Central memory CD8-positive, alpha-beta T cell (primary cell): ENCODE data around the gene KIF14.
A peak's percentile ranks its signal among the peaks of the same experiment; 100 is the strongest.
"Not testable (repeated sequence)": the region's sequence is repeated elsewhere in the genome, so short reads cannot be mapped to it uniquely, and the experiment has no call there.

Source experiments
- ATAC-seq: fragments of 150-1000 bp; cut with Tn5 transposase; replicated peaks from 2 replicates; pipeline ENCODE4 v1.10.0; 2022; ENCODE audit warnings: mild to moderate bottlenecking, moderate FRiP score, moderate number of reproducible peaks; ENCODE audit not compliant: poor library complexity, severe bottlenecking; ENCODE audit errors: extremely low read depth
- DNase-seq, 2 donors: peaks; one replicate each; pipeline ENCODE4 v3.0.0; 2021; ENCODE audit warnings: low spot score in 2 of 2
- H3K27ac Mint-ChIP-seq: one replicate; pipeline ENCODE4 v1.8.0; 2022; ENCODE audit warnings: low read depth, mild to moderate bottlenecking, moderate library complexity, mixed read lengths
- H3K27me3 Mint-ChIP-seq: one replicate; pipeline ENCODE4 v1.8.0; 2022; ENCODE audit warnings: mixed read lengths
- H3K36me3 Mint-ChIP-seq: one replicate; pipeline ENCODE4 v1.8.0; 2022; ENCODE audit warnings: mild to moderate bottlenecking, moderate library complexity, mixed read lengths; ENCODE audit not compliant: insufficient read depth
- H3K4me1 Mint-ChIP-seq: one replicate; pipeline ENCODE4 v1.8.0; 2022; ENCODE audit warnings: mixed read lengths
- H3K4me3 Mint-ChIP-seq: one replicate; pipeline ENCODE4 v1.8.0; 2022; ENCODE audit warnings: mild to moderate bottlenecking, moderate library complexity, mixed read lengths
- H3K9me3 Mint-ChIP-seq: one replicate; pipeline ENCODE4 v1.8.0; 2022; ENCODE audit warnings: mixed read lengths

Gene KIF14

DNA sequence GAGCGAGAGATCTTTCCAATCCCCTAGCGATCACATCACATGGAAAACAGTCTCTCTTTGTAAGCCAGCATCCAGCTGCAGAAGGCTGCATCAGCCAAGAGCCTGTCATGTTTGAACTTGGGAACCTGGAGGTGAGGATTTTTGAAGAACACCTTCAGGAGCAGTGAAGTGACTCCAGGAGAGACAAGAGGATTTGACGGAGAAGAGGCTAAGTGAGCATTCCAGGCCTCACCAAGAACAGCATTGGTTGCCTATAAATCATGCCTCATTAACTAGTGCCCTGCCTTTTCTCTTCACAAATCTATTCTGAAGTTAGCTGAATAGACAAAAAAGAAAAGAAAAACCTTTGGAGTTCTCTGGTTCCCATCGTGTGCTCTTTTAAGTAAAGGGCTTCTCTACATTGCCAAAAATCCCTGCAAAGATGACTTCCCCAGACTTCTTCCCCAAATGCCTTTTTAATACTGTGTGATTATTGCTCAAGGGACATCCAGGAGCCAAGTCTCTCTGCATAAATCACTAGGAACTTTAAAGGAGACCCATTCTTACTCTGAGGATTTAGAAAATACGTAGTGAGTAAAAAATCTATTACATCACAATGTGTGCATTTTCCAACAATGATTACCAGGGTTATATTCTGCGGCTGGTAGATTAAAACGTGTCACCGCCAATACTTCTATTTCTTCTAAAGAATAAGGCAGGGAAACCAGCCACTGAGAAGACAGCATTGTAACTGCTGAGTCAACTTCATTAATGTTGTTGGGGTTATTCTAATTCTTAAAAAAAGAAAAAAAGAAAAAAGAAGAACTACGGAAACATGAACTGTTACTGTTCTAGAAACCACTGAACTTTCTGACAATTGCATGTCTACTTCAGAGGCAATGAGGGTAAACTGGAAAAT is 95.2 kb downstream of the KIF14 start:
- ATAC-seq (no peak), DNase-seq (no peak)
- no peak overlapping the region for H3K4me3 Mint-ChIP-seq
- peaks cover 14% of the 10 kb centered on the region for H3K4me1 Mint-ChIP-seq
- H3K9me3 Mint-ChIP-seq: no peaks in the 10 kb centered on the region
- H3K27ac Mint-ChIP-seq: no peak overlapping the region
- H3K36me3 Mint-ChIP-seq: peaks cover 3% of the 10 kb centered on the region
- H3K27me3 Mint-ChIP-seq: no peaks in the 10 kb centered on the region

DNA sequence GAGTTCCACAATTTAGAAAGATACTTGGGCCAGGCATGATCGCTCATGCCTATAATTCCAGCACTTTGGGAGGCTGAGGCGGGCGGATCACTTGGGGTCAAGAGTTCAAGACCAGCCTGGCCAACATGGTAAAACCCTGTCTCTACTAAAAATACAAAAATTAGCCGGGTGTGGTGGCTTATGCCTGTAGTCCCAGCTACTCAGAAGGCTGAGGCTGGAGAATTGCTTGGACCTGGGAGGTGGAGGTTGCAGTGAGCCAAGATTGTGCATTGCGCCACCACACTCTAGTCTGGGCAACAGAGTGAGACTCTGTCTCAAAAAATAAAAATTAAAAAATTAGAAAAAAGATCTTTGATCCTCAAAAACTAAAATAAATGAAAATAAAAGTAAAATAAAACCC is 96.0 kb downstream of the KIF14 start:
- not testable (repeated sequence) for H3K4me3 Mint-ChIP-seq, H3K4me1 Mint-ChIP-seq

DNA sequence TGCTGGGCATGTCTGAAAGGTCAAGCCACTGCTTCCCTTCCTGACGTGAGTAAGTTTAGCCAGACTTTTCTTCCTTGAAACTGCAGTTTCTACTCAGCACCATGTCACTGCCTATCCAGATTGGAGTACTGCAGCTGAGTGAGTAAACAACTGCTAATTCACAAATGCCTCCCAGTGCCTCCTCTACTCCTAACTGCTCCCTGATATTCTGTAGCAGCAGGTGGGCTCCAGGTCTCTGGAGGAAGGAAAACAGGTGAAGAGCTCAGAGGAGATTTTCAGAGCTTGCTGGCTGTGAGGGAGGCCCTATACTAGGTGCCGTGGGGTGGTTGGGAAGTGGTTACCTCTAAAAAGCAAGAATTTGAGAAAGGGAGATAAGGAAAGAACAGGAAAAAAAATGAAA is 96.5 kb downstream of the KIF14 start:
- ATAC-seq: no peak

More for the DNA sequence above, 96.0 kb downstream of the KIF14 start:
- H3K27ac Mint-ChIP-seq, ATAC-seq, H3K36me3 Mint-ChIP-seq, DNase-seq, H3K9me3 Mint-ChIP-seq, H3K27me3 Mint-ChIP-seq: not testable (repeated sequence)

DNA sequence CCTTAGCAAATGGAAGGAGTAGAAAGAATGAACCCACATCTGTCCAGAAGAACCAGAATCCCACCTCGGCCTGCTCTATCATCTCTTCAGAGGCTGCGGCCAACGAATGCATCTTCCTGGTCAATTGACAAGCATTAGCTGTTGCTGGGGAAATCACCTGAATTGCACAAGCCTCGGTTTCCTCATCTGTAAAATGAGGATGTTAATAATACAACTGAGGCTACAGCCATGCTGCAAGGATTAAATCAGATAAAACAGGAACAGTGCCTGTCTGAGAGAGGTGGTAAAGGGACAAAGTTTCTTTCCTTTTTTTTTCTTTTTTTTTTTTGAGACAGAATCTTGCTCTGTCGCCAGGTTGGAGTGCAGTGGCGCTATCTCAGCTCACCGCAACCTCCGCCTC is 99.8 kb downstream of the KIF14 start:
- Mint-ChIP-seq H3K4me3 (no peak overlapping the region), H3K4me1 (no peaks in the 10 kb centered on the region), H3K9me3 (no peaks in the 10 kb centered on the region), H3K27ac (no peak overlapping the region), H3K27me3 (no peaks in the 10 kb centered on the region), H3K36me3 (peaks cover 4% of the 10 kb centered on the region)
- no peak for ATAC-seq
- DNase-seq: no peak

More for the DNA sequence above, 96.5 kb downstream of the KIF14 start:
- Mint-ChIP-seq H3K4me3 (no peak overlapping the region), H3K27ac (no peak overlapping the region), H3K4me1 (peaks cover 5% of the 10 kb centered on the region), H3K9me3 (no peaks in the 10 kb centered on the region), H3K27me3 (no peaks in the 10 kb centered on the region), H3K36me3 (peaks cover 2% of the 10 kb centered on the region)
- no peak for DNase-seq

DNA sequence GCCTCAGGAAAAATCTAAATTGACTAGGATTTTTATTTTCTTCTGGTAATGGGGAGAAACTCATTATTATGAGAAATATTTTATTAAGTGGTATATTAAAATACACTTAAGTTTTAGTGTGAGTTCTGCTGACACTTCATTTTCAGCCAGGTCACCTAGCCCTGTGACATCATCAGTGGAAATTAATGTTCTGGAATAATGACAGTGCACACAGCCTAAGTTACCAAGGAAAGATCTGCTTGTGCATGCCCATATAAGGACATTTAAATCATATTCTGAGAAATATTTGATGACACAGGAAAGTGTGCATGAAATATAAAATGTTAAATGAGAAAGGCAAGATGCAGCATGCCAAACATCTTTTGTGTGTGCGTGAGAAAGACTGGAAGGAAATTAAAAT is 102.0 kb downstream of the KIF14 start:
- DNase-seq: no peak
- ATAC-seq: no peak
- H3K27me3 Mint-ChIP-seq: no peaks in the 10 kb centered on the region
- H3K4me1 Mint-ChIP-seq: no peaks in the 10 kb centered on the region
- no peaks in the 10 kb centered on the region for H3K9me3 Mint-ChIP-seq
- no peak overlapping the region for H3K27ac Mint-ChIP-seq
- no peak overlapping the region for H3K4me3 Mint-ChIP-seq
- peaks cover 4% of the 10 kb centered on the region for H3K36me3 Mint-ChIP-seq

DNA sequence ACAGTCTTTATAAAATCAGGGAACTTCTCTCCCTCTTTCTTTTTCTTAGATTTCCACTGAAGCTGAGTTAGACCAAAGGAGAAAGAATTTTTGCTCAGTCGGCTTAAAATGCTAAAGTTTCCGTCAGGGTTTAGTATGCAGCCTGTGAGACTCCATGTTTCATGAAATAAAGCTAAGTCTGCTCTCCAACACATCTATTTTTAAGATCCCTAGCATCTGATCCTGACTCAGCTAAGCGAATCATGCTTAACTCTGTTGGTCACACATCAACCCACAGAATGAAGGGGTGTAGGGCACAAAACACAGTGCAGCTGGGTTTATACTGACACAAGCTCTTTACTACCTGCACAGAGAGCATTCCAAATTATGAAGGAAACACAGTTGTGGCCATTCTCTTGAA is 108.4 kb downstream of the KIF14 start:
- Mint-ChIP-seq H3K4me1 (no peaks in the 10 kb centered on the region), H3K27ac (no peak overlapping the region), H3K27me3 (no peaks in the 10 kb centered on the region), H3K4me3 (no peak overlapping the region), H3K36me3 (peaks cover 2% of the 10 kb centered on the region), H3K9me3 (no peaks in the 10 kb centered on the region)
- ATAC-seq (no peak), DNase-seq (no peak)

DNA sequence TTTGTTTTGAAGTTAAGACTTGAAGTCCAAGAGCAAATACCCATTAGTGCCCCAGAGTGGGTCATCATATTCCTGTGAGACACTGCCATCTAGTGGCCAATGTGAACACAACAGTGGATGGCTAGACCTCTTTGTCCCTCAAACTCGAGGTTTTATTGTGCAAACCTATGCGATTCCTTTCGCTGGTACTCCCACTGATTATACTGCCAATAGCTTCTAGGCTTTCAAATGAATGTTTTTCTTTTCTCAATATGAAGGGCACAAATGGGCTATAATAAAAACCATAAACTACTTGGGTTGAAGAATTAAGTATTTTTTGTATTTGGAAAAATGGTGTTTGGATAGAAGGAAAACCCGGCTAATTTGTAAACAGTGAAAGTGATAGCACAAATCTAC is 110.3 kb downstream of the KIF14 start:
- H3K4me3 Mint-ChIP-seq: no peak overlapping the region
- DNase-seq (peak; percentile 34 to 36), ATAC-seq (peak; percentile 64)
- peaks cover 2% of the 10 kb centered on the region for H3K36me3 Mint-ChIP-seq
- no peaks in the 10 kb centered on the region for H3K4me1 Mint-ChIP-seq
- H3K9me3 Mint-ChIP-seq: no peaks in the 10 kb centered on the region
- H3K27ac Mint-ChIP-seq: no peak overlapping the region
- H3K27me3 Mint-ChIP-seq: peaks cover 2% of the 10 kb centered on the region

DNA sequence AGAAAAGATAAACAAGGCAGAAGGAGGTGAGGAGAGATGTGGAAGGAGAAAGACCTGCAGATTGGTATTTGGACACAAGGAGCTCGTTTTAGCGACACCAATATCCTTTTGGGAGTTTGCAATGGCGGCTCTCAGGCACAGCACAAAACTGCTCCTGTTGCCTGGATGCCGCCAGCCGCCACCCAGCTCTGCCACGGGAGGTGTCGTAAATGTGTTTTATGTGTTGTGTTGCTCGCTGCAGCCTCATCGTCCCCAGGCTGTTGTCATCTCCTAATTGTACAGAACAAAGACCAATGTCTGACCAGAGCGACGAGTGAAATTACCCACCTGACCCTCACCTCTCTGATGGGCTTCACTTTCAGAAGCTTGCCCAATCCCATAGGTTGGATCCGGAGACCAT is 114.1 kb downstream of the KIF14 start:
- Mint-ChIP-seq H3K9me3 (no peaks in the 10 kb centered on the region), H3K4me3 (no peak overlapping the region), H3K27ac (no peak overlapping the region), H3K36me3 (peaks cover 2% of the 10 kb centered on the region), H3K27me3 (peaks cover 22% of the 10 kb centered on the region), H3K4me1 (no peaks in the 10 kb centered on the region)
- DNase-seq (no peak), ATAC-seq (no peak)

DNA sequence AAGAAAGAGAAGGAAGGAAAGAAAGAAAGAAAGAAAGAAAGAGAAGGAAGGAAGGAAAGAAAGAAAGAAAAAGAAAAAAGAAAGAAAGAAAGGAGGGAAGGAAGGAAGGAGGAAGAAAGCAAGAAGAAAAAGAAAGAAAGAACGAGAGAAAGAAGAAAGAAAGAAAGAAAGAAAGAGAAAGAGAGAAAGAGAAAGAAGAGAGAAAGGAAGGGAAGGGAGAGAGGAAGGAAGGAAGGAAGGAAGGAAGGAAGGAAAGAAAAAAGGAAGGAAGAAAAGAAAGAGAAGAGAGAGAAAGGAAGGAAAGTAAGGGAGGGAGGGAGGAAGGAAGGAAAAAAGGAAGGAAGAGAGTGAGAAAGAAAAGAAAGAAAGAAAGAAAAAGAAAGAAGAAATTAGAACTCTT is 115.3 kb downstream of the KIF14 start:
- Mint-ChIP-seq H3K27ac (no peak overlapping the region), H3K36me3 (peaks cover 2% of the 10 kb centered on the region), H3K4me3 (no peak overlapping the region), H3K27me3 (peaks cover 22% of the 10 kb centered on the region), H3K4me1 (no peaks in the 10 kb centered on the region), H3K9me3 (no peaks in the 10 kb centered on the region)
- no peak for ATAC-seq
- no peak for DNase-seq
